Fibroblast of lung (primary cell): ENCODE results near the gene ARRB1.

Source experiments
- EZH2 ChIP-seq: IDR thresholded peaks from 2 replicates; pipeline ENCODE4 v1.5.1; 2012; ENCODE audit warnings: low read length, control low read depth, mild to moderate bottlenecking; ENCODE audit errors: missing control alignments
- TF ChIP-seq, protein P1 (sequence below), 2 donors: IDR thresholded peaks in 1 of 2; conservative IDR thresholded peaks in 1 of 2; 1 replicate in 1 of 2; 2 replicates in 1 of 2; pipeline ENCODE4 v1.5.1; 2011 to 2012; ENCODE audit warnings: low read length in 2 of 2, control low read depth in 1 of 2, inconsistent platforms in 1 of 2, low read depth in 1 of 2, mild to moderate bottlenecking in 1 of 2

DNA sequence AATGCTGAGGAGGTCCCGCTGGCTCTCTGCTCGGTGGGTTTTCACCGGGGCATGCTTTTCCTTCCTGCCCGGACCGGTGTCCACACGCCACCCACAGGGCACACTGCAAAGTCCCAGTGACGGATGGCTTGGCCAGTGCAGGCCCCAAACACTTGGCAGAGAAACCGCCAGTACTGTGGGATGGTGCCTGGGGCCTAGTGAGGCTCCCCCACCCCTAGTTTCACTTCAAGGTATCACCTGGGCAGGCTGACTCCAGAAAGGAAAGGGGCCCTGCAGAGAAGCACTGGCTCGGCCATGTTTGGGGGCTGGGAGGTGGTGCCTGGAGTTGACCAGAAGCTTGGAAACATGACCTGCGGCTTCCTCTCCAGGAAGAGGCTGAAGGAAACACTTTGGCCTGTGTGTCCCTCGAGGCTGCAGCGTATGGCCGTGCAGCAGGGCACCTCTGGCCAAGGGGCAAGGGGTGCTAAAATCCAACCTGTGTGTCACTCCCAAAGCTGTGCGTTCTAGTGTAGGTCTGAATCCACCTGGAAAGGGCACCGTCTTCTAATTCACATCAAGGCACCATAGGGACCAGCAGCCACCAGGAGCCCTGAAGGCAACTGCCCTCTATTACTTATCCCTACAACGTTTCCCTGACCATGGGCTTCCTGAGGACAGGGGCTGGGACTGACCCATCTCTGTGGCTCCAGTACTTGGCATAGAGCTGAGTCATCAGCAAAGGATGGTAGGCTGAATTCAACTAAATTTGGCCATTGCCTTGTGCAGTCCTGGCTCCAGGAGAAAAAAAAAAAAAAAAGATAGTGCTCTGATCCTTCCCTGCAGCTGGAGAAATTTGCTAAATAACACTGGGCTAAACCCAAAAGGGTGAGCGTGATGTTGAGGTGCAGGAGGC is 88.3 kb downstream of the ARRB1 start:
- TF ChIP-seq, protein P1, sequence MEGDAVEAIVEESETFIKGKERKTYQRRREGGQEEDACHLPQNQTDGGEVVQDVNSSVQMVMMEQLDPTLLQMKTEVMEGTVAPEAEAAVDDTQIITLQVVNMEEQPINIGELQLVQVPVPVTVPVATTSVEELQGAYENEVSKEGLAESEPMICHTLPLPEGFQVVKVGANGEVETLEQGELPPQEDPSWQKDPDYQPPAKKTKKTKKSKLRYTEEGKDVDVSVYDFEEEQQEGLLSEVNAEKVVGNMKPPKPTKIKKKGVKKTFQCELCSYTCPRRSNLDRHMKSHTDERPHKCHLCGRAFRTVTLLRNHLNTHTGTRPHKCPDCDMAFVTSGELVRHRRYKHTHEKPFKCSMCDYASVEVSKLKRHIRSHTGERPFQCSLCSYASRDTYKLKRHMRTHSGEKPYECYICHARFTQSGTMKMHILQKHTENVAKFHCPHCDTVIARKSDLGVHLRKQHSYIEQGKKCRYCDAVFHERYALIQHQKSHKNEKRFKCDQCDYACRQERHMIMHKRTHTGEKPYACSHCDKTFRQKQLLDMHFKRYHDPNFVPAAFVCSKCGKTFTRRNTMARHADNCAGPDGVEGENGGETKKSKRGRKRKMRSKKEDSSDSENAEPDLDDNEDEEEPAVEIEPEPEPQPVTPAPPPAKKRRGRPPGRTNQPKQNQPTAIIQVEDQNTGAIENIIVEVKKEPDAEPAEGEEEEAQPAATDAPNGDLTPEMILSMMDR (conservative IDR thresholded peaks at IDR 0.05 in 1 of 2, IDR thresholded peaks at IDR 0.05 in 1 of 2; ENCODE audit: low read depth in 1 of 2, low read length in 2 of 2), result no peak
- TF ChIP-seq EZH2, result no peak
